Thymus (tissue), 14 donors: ENCODE results near the gene PGBD1. TPM values are rescaled to one million over a fixed set of nuclear protein-coding genes. Genes with fewer than 3 reads are reported as not detected.

Source experiments
- DNase-seq, 9 donors: peaks; one replicate each; pipeline ENCODE4 v3.0.0-alpha.2; 2013; ENCODE audit warnings: low spot score in 9 of 9, low read depth in 6 of 9, missing footprints in 1 of 9
- H3K27ac ChIP-seq, 2 donors: one replicate each; pipeline ENCODE4 v1.5.1; 2013; ENCODE audit warnings: control low read depth in 1 of 2, low read depth in 1 of 2, low read length in 1 of 2, mild to moderate bottlenecking in 1 of 2, moderate library complexity in 1 of 2
- H3K27me3 ChIP-seq, 2 donors: one replicate each; pipeline ENCODE4 v1.5.1; 2013; ENCODE audit warnings: low read length in 1 of 2; ENCODE audit not compliant: control insufficient read depth in 2 of 2, insufficient read depth in 1 of 2
- H3K36me3 ChIP-seq, 2 donors: one replicate each; pipeline ENCODE4 v1.5.1; 2013; ENCODE audit warnings: low read length in 1 of 2, mild to moderate bottlenecking in 1 of 2, moderate library complexity in 1 of 2; ENCODE audit not compliant: control insufficient read depth in 2 of 2, insufficient read depth in 2 of 2
- H3K4me1 ChIP-seq, 2 donors: one replicate each; pipeline ENCODE4 v1.5.1; 2013; ENCODE audit warnings: low read length in 2 of 2; ENCODE audit not compliant: control insufficient read depth in 2 of 2, insufficient read depth in 2 of 2
- H3K4me3 ChIP-seq, 2 donors: one replicate each; pipeline ENCODE4 v1.5.1; 2013; ENCODE audit warnings: low read length in 2 of 2, control low read depth in 1 of 2, mild to moderate bottlenecking in 1 of 2
- H3K9me3 ChIP-seq, 2 donors: one replicate each; pipeline ENCODE4 v1.5.1; 2013; ENCODE audit warnings: low read length in 1 of 2, mild to moderate bottlenecking in 1 of 2; ENCODE audit not compliant: control insufficient read depth in 2 of 2, insufficient read depth in 1 of 2
- WGBS: extraction: QIAGEN DNeasy Blood & Tissue Kit; methylation state at CpG from one replicate; pipeline ENCODE4 v1.1.7; 2013; 5-methylcytosine and 5-hydroxymethylcytosine counted together
- long read RNA-seq, 10 donors: transcript quantifications; one replicate each; lab custom pipeline, GENCODE V29; 2026
- polyA plus RNA-seq: library from polyadenylated mRNA; stranded (reverse); fragments of 200-250 nt; gene quantifications from one replicate; pipeline ENCODE4 v1.2.3, GENCODE V29; 2013
- total RNA-seq: library from RNA; stranded (reverse); fragments of 120-200 nt; gene quantifications from one replicate; pipeline ENCODE4 v1.2.4, GENCODE V29; 2013
- donor health status: healthy.

PGBD1 gene
- total RNA-seq (3.2 TPM), polyA plus RNA-seq (4.5 TPM)
- long read RNA-seq, donor 1, partial matches to known transcripts: 0 of 1 reads
- long read RNA-seq, donor 1, other reads (novel, unspliced or antisense): 0 of 1 reads
- long read RNA-seq, donor 2: 0 reads
- long read RNA-seq, donor 3: 0 reads
- long read RNA-seq, donor 4: 0 reads
- long read RNA-seq, donor 5, partial matches to known transcripts: 0 of 1 reads
- long read RNA-seq, donor 5, other reads (novel, unspliced or antisense): 0 of 1 reads
- long read RNA-seq, donor 6: 0 reads
- long read RNA-seq, donor 7: 0 reads
- long read RNA-seq, donor 8: 0 reads
- long read RNA-seq, donor 9: 0 reads
- long read RNA-seq, donor 10: 0 reads

DNA sequence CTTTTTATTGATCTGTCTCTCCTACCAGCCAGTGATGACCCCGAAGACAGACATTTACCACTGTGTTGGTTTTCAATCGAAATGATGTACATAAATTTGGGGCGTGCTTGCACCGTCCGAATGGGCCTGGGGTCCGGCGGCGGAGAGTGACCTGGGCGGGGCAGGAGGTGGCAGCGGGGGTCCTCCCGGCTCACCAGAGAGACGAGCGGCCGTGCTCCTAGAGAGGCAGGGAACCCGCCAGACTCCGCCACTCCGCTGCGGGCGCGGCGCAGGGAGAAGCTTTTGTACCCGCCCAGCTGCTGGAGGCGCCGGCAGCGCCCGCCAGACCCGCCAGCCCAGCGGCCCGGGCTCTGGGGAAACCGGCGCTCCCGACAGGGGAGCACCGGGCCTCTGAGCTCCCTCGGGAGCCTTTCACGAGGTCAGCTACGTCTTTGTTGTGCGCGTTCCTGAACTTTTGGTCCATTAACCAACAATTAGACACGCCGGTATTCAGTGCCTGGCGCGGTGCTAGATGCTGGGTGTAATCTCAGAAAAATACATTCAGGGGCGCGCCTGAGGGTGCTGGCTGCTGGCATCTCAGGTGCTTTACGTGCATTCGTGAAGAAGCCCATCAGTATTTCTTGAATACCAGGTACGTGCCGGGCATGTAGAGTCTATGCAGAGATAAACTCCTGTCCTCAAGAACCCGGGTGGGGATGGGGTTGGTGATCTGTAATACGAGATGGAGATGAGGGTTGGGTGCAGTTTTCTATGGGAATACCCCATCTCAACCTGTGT is at the start of gene PGBD1:
Gene PGBD1, plus strand, starts transcription at position 285 of the 777 bp plus-strand sequence. CDS start 2,242 bp downstream, outside the sequence.
- under 1% methylated on average over 50 of the region's 50 CpGs for WGBS

DNA sequence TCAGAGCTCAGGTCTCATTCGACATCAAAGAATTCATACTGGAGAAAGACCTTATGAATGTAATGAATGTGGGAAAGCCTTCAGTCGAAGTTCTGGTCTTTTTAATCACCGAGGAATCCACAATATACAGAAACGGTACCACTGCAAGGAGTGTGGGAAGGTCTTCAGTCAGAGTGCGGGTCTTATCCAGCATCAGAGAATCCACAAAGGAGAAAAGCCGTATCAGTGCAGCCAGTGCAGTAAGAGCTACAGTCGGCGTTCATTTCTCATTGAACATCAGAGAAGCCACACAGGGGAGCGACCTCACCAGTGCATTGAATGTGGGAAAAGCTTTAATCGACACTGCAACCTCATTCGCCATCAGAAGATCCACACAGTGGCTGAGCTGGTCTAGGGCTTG is 48.6 kb upstream of the PGBD1 start:
- 98% methylated on average over 11 of the region's 11 CpGs for WGBS
- Histone ChIP-seq H3K27me3 (no peaks in the 10 kb centered on the region), H3K36me3 (peaks cover 0 to 7% of the 10 kb centered on the region in 2 donors), H3K9me3 (no peaks in the 10 kb centered on the region), H3K4me1 (no peaks in the 10 kb centered on the region), H3K4me3 (no peak overlapping the region), H3K27ac (no peak overlapping the region)
- DNase-seq: no peak

More for the DNA sequence above, at the start of gene PGBD1:
- peaks cover 5 to 7% of the 10 kb centered on the region in 2 donors for H3K36me3 ChIP-seq
- H3K27ac ChIP-seq: no peak within 1 kb of the TSS
- H3K27me3 ChIP-seq: peaks cover 0 to 4% of the 10 kb centered on the region in 2 donors
- peaks cover 5 to 6% of the 10 kb centered on the region in 2 donors for H3K4me1 ChIP-seq
- H3K9me3 ChIP-seq: peaks cover 0 to 2% of the 10 kb centered on the region in 2 donors
- peak within 1 kb of the TSS; percentile 61 to 85 for H3K4me3 ChIP-seq
- peak in 8 of 9 donors; percentile 13 to 77 (median 48) for DNase-seq

DNA sequence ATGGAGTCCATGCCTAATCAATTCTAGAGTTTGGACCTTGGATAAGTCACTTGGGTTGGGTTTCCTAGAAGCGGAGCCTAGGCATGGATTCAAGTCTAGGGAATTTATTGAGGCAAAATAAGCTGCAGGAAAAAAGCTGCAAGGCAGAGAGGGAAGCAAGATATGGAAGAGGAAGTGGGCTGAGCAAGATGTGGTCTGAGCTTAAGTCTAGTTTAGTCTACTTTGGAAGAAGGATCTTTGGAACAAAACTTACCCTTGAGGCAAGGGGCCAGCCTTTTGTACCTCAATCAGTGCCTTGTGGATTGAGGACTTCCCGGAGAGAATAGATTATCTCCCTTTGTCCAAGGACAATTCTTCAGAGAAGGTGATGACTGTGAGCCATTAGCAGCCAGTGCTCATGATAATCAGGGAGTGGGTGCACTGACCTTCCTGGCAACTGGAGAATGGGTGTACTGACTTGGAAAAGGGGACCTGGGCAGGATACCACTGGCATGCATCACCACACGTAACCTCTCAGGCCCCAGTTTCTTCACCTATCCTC is 45.4 kb upstream of the PGBD1 start:
- WGBS: 95% methylated on average over 3 of the region's 3 CpGs
- Histone ChIP-seq H3K4me3 (no peak overlapping the region), H3K27ac (no peak overlapping the region), H3K27me3 (no peaks in the 10 kb centered on the region), H3K9me3 (no peaks in the 10 kb centered on the region), H3K36me3 (peaks cover 0 to 2% of the 10 kb centered on the region in 2 donors), H3K4me1 (no peaks in the 10 kb centered on the region)
- no peak for DNase-seq

DNA sequence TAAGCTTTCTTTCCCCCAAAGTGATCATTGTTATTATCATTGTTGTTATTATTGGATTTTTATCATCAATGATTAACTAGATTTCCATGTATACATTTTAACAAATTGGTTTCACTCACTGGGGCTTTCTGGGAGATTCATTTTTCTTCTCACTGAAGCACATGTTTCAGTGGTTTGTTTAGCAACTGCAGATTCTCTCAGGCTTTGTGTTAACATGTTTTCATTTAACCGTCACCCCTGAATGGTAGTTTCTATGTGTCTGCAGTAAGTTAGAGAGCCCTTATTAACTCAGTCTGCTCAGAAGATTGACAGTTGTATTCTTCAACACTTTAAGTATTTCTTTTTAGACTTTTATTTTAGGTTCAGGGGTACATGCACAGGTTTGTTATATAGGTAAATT is 41.7 kb upstream of the PGBD1 start:
- 98% methylated on average over 1 of the region's 1 CpG for WGBS
- no peak for DNase-seq
- Histone ChIP-seq H3K4me1 (no peaks in the 10 kb centered on the region), H3K27ac (no peak overlapping the region), H3K9me3 (no peaks in the 10 kb centered on the region), H3K27me3 (no peaks in the 10 kb centered on the region), H3K36me3 (peaks cover 0 to 9% of the 10 kb centered on the region in 2 donors), H3K4me3 (no peak overlapping the region)

DNA sequence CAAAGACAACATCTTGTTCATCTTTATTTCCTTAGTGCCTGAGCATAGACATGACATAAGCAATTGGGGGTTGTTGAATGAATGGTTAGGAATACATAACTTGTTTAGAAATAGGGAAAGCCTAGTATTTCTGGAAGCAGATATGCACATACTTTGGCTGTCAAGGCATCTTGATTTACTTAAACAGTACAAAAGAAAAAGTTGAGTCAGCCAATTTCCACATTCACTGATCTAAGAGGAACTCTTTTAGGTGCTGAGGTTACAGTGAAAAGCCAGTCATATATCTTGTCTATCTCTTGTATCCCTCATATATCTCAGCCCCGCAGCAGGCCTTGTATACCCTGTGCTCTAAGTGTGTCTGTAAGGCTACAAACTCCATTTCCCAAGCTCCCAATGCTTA is 40.9 kb upstream of the PGBD1 start:
- no peaks in the 10 kb centered on the region for H3K9me3 ChIP-seq
- no peaks in the 10 kb centered on the region for H3K4me1 ChIP-seq
- no peak for DNase-seq
- no peaks in the 10 kb centered on the region for H3K27me3 ChIP-seq
- H3K4me3 ChIP-seq: no peak overlapping the region
- peaks cover 5 to 17% of the 10 kb centered on the region in 2 donors for H3K36me3 ChIP-seq
- 97% methylated on average over 1 of the region's 1 CpG for WGBS
- H3K27ac ChIP-seq: no peak overlapping the region

DNA sequence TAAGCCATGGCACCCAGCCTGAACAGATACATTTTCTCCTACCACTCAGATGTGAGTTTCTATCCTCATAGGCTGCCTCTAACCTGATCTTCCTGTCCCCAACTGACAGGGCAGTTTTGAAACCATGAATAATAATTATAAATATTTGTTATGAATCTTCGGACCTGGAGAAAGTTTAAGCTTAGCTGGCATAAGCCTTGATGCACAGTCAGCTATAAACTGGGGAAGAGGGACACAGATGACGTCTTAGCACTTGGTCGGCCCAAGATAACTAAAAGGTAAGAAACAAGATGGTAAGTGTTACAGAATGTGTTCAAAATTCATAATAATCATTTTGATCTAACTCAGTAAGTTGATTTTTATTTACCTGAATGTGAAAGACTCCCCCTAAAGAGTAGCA is 37.4 kb upstream of the PGBD1 start:
- Histone ChIP-seq H3K4me1 (no peaks in the 10 kb centered on the region), H3K9me3 (no peaks in the 10 kb centered on the region), H3K27ac (no peak overlapping the region), H3K27me3 (no peaks in the 10 kb centered on the region), H3K36me3 (peaks cover 31 to 47% of the 10 kb centered on the region in 2 donors), H3K4me3 (no peak overlapping the region)
- DNase-seq: no peak
- 99% methylated on average over 3 of the region's 3 CpGs for WGBS

DNA sequence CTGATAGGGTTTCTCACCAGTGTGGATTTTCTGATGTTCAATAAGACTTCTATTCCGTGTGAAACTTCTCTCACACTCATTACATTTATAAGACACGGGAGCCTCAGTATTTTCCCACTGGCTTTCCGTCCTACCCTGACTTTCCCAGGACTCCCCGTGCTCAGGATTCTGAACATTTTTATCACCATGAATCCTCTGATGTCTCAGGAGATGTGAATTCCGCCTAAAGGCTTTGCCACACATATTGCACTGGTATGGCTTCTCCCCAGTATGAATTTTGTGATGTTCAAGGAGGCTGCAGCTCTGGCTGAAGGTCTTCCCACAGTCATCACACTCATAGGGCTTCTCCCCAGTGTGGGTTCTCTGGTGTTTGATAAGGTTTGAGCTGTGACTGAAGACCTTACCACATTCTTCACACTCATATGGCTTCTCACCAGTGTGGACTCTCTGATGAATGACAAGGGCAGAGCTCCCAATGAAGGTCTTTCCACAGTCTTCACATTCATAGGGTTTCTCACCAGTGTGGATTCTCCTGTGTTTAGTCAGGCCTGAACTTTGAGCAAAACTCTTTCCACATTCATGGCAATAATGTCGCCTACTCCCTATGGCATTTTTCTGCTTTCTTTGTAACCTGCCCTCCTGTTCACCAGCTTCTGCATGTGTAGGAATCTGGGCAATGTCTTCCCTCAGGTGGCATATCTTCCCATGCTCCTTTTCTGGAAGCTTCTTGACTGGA is 36.0 kb upstream of the PGBD1 start:
- H3K36me3 ChIP-seq: peaks cover 32 to 53% of the 10 kb centered on the region in 2 donors
- H3K9me3 ChIP-seq: no peaks in the 10 kb centered on the region
- no peak overlapping the region for H3K27ac ChIP-seq
- H3K27me3 ChIP-seq: no peaks in the 10 kb centered on the region
- 97% methylated on average over 6 of the region's 6 CpGs for WGBS
- DNase-seq: no peak
- no peaks in the 10 kb centered on the region for H3K4me1 ChIP-seq
- no peak overlapping the region for H3K4me3 ChIP-seq

DNA sequence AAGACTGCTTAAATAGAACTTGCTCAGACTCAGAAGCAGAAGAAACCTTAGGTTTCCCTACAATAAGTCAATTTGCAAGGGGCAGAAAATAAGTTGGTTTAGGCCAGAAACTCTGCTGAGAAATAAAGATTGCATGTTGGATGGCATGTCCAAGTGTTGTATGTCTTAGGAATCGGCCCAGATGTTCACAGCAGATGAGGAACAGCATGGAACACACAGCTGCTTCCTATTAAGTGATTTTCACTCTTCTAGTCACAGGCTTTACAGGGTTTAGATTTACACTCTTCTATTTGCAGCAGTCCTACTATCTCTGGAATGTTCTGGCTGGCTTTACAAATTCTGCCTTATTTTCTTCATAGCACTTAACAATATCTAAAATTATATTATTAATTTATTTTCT is 32.5 kb upstream of the PGBD1 start:
- H3K27me3 ChIP-seq: no peaks in the 10 kb centered on the region
- H3K36me3 ChIP-seq: peaks cover 32 to 51% of the 10 kb centered on the region in 2 donors
- H3K4me1 ChIP-seq: peaks cover 6 to 12% of the 10 kb centered on the region in 2 donors
- no peak overlapping the region for H3K4me3 ChIP-seq
- H3K27ac ChIP-seq: no peak overlapping the region
- 94% methylated on average over 1 of the region's 1 CpG for WGBS
- DNase-seq: no peak
- no peaks in the 10 kb centered on the region for H3K9me3 ChIP-seq
